Psoas muscle (tissue), 8 donors: ENCODE measurements around the gene PTPRR. TPM values are rescaled to one million over a fixed set of nuclear protein-coding genes. Genes with fewer than 3 reads are reported as not detected.

ENCODE experiments used
- ATAC-seq, 4 donors: fragments of 200-7000 bp; cut with Tn5 transposase; one replicate each; pipeline ENCODE4 v1.9.1; 2020; ENCODE audit warnings: moderate library complexity in 3 of 4, mild to moderate bottlenecking in 2 of 4
- DNase-seq, 2 donors: peaks; one replicate each; pipeline ENCODE4 v3.0.0-alpha.2; 2020
- H3K27ac ChIP-seq: fragments of 200-600 bp; one replicate; pipeline ENCODE4 v1.8.0; 2022
- H3K27me3 ChIP-seq, 3 donors: fragments of 200-600 bp in 1 of 3; one replicate each; pipeline versions ENCODE4 v1.6.1 to v1.8.0; 2013 to 2022; ENCODE audit warnings: low read length in 2 of 3, mild to moderate bottlenecking in 2 of 3, moderate library complexity in 1 of 3; ENCODE audit not compliant: insufficient read depth in 3 of 3
- H3K36me3 ChIP-seq, 2 donors: fragments of 200-600 bp in 1 of 2; one replicate each; pipeline versions ENCODE4 v1.6.1 to v1.8.0; 2013 to 2022; ENCODE audit warnings: low read depth in 1 of 2, mild to moderate bottlenecking in 1 of 2, moderate library complexity in 1 of 2; ENCODE audit not compliant: insufficient read depth in 1 of 2
- H3K4me1 ChIP-seq: fragments of 200-600 bp; one replicate; pipeline ENCODE4 v1.8.0; 2022
- H3K4me3 ChIP-seq: fragments of 200-600 bp; one replicate; pipeline ENCODE4 v1.8.0; 2022; ENCODE audit warnings: mild to moderate bottlenecking
- H3K9me3 ChIP-seq: fragments of 200-600 bp; one replicate; pipeline ENCODE4 v1.8.0; 2022
- CTCF ChIP-seq: fragments of 200-600 bp; IDR thresholded peaks from one replicate; pipeline ENCODE4 v1.8.0; 2022; ENCODE audit warnings: antibody characterized with exemption
- whole genome bisulfite sequencing, 3 donors: extraction: QIAGEN DNeasy Blood & Tissue Kit; methylation state at CpG; one replicate each; pipeline versions ENCODE4 v1.1.6 to v1.1.7; 2013; 5-methylcytosine and 5-hydroxymethylcytosine counted together
- intact Hi-C, 2 donors: fragments of 100-400 bp; cut with DNase I; formaldehyde crosslinking; loops; one replicate each; pipeline versions ENCODE4 v1.11.0 to v1.14.2; 2022
- polyA plus RNA-seq, 3 donors: library from polyadenylated mRNA; stranded (reverse); fragments of 200-250 nt; gene quantifications; one replicate each; pipeline ENCODE4 v1.2.3, GENCODE V29; 2013
- total RNA-seq, 4 donors: library from RNA; stranded (reverse); fragmentation: NEBNext Ultra II Directional in 2 of 4; extraction: Animal tissue kit (Norgen Biotek cat#: 25700) in 2 of 4; gene quantifications; one replicate each; pipeline versions ENCODE4 v1.2.1 to v1.2.4, GENCODE V29; 2021 to 2023
- donor health status: healthy with polysubstance abuse.
- donor health status: DM: no; HTN: no; CAD: no; lungs with moderate emphysema.
- donor health status: Bipolar disorder and iron deficiency.
- donor health status: healthy.
- donor health status: DM: yes; HTN: yes; CAD: no.
- donor health status: DM: no; HTN: no; CAD: no.
- donor health status: DM: no; HTN: no; CAD: no.
- donor health status: DM: yes; HTN: yes; CAD: no.

PTPRR gene
- total and polyA plus RNA-seq, 7 donors = 0.08 to 0.35 (median 0.24) TPM

- no peak overlapping the region for H3K27ac ChIP-seq
- H3K9me3 ChIP-seq = no peaks in the 10 kb centered on the region
- TF ChIP-seq CTCF = no peak
- no peaks in the 10 kb centered on the region for H3K36me3 ChIP-seq
- intact Hi-C loops = no loop called here
- H3K4me1 ChIP-seq = no peaks in the 10 kb centered on the region
- ATAC-seq = no peak
- H3K4me3 ChIP-seq = no peak overlapping the region
- no peak for DNase-seq
- WGBS, 3 donors = 72 to 78% (median 74%) methylated on average over 7 of the region's 7 CpGs
- H3K27me3 ChIP-seq = no peaks in the 10 kb centered on the region
Observed at GRCh38 chr12:70823182-70823976, 97.2 kb downstream of the PTPRR start.

GRCh38 chr12:70822412-70822811 is 98.1 kb downstream of the PTPRR start:
- Histone ChIP-seq H3K27me3 (no peaks in the 10 kb centered on the region), H3K36me3 (no peaks in the 10 kb centered on the region), H3K4me3 (no peak overlapping the region), H3K9me3 (no peaks in the 10 kb centered on the region), H3K4me1 (no peaks in the 10 kb centered on the region), H3K27ac (no peak overlapping the region)
- ATAC-seq (no peak), DNase-seq (no peak)
- no peak for TF ChIP-seq CTCF
- 42 to 53% (median 48%) methylated on average over 3 of the region's 3 CpGs for WGBS, 3 donors
- intact Hi-C loops = no loop called here

GRCh38 chr12:70815971-70816391 is 104.6 kb downstream of the PTPRR start:
- DNase-seq (no peak), ATAC-seq (no peak)
- H3K27ac ChIP-seq = no peak overlapping the region
- intact Hi-C loops = no loop called here
- no peak for TF ChIP-seq CTCF
- no peaks in the 10 kb centered on the region for H3K9me3 ChIP-seq
- peaks cover 0 to 1% (median 0%) of the 10 kb centered on the region in 3 donors for H3K27me3 ChIP-seq
- H3K36me3 ChIP-seq = no peaks in the 10 kb centered on the region
- H3K4me3 ChIP-seq = no peak overlapping the region
- no peaks in the 10 kb centered on the region for H3K4me1 ChIP-seq
- 79 to 89% (median 89%) methylated on average over 2 of the region's 2 CpGs for WGBS, 3 donors

GRCh38 chr12:70815056-70815455 is 105.5 kb downstream of the PTPRR start:
- H3K27me3 ChIP-seq = peaks cover 0 to 2% (median 0%) of the 10 kb centered on the region in 3 donors
- no peaks in the 10 kb centered on the region for H3K36me3 ChIP-seq
- ATAC-seq = no peak
- TF ChIP-seq CTCF = no peak
- no peak for DNase-seq
- intact Hi-C loops = no loop called here
- H3K4me1 ChIP-seq = no peaks in the 10 kb centered on the region
- H3K9me3 ChIP-seq = no peaks in the 10 kb centered on the region
- no peak overlapping the region for H3K4me3 ChIP-seq
- WGBS, 3 donors = 88 to 90% (median 89%) methylated on average over 2 of the region's 2 CpGs
- H3K27ac ChIP-seq = no peak overlapping the region

DNA sequence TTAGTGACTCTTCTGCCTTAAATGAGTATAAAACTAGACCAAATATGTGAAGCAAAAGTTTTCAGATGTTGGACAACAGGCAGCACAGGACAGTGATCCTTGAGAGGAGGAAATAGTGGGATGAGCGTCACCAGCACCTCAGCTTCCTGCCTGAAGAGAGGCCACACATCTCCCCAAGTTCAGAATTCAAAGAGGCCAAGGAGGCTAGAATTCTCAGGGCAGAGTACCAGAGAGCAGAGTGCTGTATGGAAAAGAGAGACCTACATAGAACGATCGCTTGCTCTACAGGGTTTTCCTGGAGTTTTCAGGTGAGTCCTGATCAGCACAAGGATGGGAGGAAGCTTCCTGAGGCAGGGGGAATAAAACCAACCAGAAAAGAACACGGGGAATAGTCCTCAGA is 107.0 kb downstream of the PTPRR start:
- H3K9me3 ChIP-seq = no peaks in the 10 kb centered on the region
- no peak for TF ChIP-seq CTCF
- intact Hi-C loops = no loop called here
- H3K4me1 ChIP-seq = no peaks in the 10 kb centered on the region
- DNase-seq (no peak), ATAC-seq (no peak)
- peaks cover 0 to 2% (median 0%) of the 10 kb centered on the region in 3 donors for H3K27me3 ChIP-seq
- 68 to 76% (median 76%) methylated on average over 4 of the region's 4 CpGs for WGBS, 3 donors
- no peak overlapping the region for H3K27ac ChIP-seq
- H3K4me3 ChIP-seq = no peak overlapping the region
- no peaks in the 10 kb centered on the region for H3K36me3 ChIP-seq
